SK-N-SH treated with all-trans-retinoic acid at 6 μM for 48 hours (cell line): ENCODE data around the gene DIP2A.

Experiments
- ARNTL ChIP-seq: fragments of 450-650 bp; formaldehyde crosslinking; IDR thresholded peaks from 2 replicates; pipeline ENCODE4 v1.5.0; 2020; ENCODE audit warnings: low read depth, mild to moderate bottlenecking, moderate library complexity, borderline replicate concordance
- PPARA ChIP-seq: fragments of 250-450 bp; sonication (Bioruptor Pico); IDR thresholded peaks from 2 replicates; pipeline ENCODE4 v1.5.0; 2020; ENCODE audit warnings: mild to moderate bottlenecking, borderline replicate concordance
- ZFP30 ChIP-seq: fragments of 450-650 bp; formaldehyde crosslinking; IDR thresholded peaks from 2 replicates; pipeline ENCODE4 v1.5.0; 2022; ENCODE audit warnings: mild to moderate bottlenecking, moderate library complexity
- TF ChIP-seq, protein P1 (sequence below): fragments of 250-450 bp; sonication (Bioruptor Pico); IDR thresholded peaks from 2 replicates; pipeline ENCODE4 v1.8.0; 2020; ENCODE audit warnings: mild to moderate bottlenecking, moderate library complexity, borderline replicate concordance
- TF ChIP-seq, protein P2 (sequence below): fragments of 250-450 bp; sonication (Bioruptor Pico); IDR thresholded peaks from 2 replicates; pipeline ENCODE4 v1.5.1; 2020; ENCODE audit warnings: low read depth, mild to moderate bottlenecking, moderate library complexity

GRCh38 chr21:46443910-46444309, 14.8 kb upstream of the DIP2A start:
- TF ChIP-seq, protein P1, sequence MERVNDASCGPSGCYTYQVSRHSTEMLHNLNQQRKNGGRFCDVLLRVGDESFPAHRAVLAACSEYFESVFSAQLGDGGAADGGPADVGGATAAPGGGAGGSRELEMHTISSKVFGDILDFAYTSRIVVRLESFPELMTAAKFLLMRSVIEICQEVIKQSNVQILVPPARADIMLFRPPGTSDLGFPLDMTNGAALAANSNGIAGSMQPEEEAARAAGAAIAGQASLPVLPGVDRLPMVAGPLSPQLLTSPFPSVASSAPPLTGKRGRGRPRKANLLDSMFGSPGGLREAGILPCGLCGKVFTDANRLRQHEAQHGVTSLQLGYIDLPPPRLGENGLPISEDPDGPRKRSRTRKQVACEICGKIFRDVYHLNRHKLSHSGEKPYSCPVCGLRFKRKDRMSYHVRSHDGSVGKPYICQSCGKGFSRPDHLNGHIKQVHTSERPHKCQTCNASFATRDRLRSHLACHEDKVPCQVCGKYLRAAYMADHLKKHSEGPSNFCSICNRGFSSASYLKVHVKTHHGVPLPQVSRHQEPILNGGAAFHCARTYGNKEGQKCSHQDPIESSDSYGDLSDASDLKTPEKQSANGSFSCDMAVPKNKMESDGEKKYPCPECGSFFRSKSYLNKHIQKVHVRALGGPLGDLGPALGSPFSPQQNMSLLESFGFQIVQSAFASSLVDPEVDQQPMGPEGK: no peak
- TF ChIP-seq PPARA (CRISPR knock-in tag) (no peak), ARNTL (no peak), ZFP30 (no peak)
- TF ChIP-seq, protein P2, sequence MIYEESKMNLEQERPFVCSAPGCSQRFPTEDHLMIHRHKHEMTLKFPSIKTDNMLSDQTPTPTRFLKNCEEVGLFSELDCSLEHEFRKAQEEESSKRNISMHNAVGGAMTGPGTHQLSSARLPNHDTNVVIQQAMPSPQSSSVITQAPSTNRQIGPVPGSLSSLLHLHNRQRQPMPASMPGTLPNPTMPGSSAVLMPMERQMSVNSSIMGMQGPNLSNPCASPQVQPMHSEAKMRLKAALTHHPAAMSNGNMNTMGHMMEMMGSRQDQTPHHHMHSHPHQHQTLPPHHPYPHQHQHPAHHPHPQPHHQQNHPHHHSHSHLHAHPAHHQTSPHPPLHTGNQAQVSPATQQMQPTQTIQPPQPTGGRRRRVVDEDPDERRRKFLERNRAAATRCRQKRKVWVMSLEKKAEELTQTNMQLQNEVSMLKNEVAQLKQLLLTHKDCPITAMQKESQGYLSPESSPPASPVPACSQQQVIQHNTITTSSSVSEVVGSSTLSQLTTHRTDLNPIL (CRISPR knock-in tag): no peak
